B cell (primary cell): ENCODE measurements around the gene TREH.

Source experiments
- EZH2 ChIP-seq: IDR thresholded peaks from 2 replicates; pipeline ENCODE4 v1.6.1; 2012; ENCODE audit warnings: borderline replicate concordance, low read depth, mild to moderate bottlenecking, moderate library complexity, low read length; ENCODE audit not compliant: insufficient read depth, poor library complexity, severe bottlenecking
- TF ChIP-seq, protein P1 (sequence below): fragments of 200-600 bp; IDR thresholded peaks from one replicate; pipeline ENCODE4 v1.8.0; 2022; ENCODE audit warnings: antibody characterized with exemption, mild to moderate bottlenecking

DNA sequence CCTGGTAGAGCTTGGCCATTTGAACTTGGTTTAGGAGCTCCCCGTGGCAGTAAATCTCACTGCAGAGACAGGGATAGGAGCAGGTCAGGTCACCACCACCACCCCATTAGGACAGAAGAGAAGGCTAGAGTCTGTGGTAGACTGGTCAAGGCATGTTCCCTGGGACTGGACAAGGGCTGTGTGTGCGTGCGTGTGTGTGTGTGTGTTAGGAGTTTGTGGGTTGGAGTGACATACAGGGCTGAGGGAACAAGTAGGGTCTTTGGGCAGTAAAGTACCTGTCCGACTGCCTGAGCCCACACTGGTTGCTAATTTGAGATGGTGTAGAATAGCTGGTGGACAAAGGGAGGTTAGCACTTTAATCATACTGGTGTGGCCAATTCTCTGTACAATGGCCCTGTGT is 16.1 kb downstream of the TREH start:
- TF ChIP-seq, protein P1, sequence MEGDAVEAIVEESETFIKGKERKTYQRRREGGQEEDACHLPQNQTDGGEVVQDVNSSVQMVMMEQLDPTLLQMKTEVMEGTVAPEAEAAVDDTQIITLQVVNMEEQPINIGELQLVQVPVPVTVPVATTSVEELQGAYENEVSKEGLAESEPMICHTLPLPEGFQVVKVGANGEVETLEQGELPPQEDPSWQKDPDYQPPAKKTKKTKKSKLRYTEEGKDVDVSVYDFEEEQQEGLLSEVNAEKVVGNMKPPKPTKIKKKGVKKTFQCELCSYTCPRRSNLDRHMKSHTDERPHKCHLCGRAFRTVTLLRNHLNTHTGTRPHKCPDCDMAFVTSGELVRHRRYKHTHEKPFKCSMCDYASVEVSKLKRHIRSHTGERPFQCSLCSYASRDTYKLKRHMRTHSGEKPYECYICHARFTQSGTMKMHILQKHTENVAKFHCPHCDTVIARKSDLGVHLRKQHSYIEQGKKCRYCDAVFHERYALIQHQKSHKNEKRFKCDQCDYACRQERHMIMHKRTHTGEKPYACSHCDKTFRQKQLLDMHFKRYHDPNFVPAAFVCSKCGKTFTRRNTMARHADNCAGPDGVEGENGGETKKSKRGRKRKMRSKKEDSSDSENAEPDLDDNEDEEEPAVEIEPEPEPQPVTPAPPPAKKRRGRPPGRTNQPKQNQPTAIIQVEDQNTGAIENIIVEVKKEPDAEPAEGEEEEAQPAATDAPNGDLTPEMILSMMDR, result no peak
- no peak for TF ChIP-seq EZH2
